Activated CD8-positive, alpha-beta memory T cell treated with anti-CD3 and anti-CD28 coated beads, Interleukin-2, amount 50 U/mL, for 1 hour (primary cell): ENCODE data around the gene TNS3.

Experiments used
- DNase-seq: peaks from one replicate; pipeline ENCODE4 v3.0.0-alpha.2; 2020; ENCODE audit errors: extremely low read depth

The TNS3 gene

GRCh38 chr7:47387506-47387905 lies 194.4 kb downstream of the TNS3 start:
- no peak for DNase-seq

GRCh38 chr7:47386273-47386835 lies 195.6 kb downstream of the TNS3 start:
- DNase-seq = no peak

DNA sequence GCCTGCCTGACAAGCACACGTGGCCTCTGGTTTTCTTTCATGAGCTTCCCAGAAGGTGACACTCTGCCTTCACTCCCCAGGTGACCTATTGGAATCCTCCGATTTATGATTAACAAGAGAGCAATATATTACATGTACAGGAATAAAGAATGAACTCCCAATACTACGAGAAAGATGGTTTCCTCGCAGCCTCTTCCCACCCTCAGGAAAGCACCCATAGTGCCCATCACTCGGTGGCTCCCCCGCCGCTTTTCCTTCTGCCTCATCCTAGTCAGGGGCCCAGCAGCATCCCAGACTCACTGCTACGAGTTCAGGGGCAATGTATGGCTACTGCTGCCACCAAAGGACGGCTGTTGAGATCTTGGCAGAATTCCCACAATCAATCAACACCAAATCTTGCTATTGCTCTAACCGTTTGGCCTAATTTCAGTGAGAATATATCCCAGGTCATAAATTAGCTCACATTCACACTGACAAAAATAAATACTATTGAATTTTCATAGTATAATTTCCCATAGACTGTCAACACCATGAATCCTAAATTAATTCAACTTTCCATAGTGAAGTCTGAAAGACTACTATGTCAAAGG lies 196.3 kb downstream of the TNS3 start:
- DNase-seq = no peak

- no peak for DNase-seq
Observed at GRCh38 chr7:47384755-47385535, 197.0 kb downstream of the TNS3 start.

DNA sequence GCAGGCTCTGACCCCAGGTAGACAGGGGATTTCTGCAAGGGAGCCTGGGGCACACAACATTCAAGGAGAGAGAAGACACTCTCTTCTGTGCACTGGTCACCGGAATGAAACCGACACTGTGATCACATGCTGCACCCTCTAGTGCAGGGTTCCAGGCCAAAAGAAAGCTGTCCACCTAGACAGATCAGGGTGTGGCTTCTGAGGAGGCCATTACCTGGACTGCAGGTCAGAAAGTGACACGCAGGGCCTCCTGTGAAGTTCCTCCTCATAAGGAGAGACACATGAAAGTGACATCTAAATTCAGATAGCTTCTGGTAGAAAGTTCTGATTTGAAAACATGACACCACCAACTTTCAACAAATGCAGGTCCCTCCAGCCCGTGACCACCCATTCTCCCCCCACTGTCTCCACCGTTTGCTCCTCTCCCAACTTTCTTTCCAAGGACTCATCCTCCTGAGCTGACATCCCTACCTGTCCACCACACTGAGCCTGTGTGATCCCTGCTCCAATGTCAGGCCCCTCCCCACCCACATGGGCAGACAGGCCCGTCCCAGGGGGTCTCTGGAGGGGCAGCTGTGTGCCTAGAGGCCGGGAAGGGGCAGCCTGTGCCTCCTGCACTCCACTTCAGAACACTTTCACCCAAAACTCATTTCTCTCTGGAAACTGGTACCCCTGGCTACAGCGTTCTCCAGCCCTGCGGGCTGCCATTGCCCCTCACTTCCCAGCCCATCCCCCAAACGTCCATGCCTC lies 198.0 kb downstream of the TNS3 start:
- DNase-seq = no peak

DNA sequence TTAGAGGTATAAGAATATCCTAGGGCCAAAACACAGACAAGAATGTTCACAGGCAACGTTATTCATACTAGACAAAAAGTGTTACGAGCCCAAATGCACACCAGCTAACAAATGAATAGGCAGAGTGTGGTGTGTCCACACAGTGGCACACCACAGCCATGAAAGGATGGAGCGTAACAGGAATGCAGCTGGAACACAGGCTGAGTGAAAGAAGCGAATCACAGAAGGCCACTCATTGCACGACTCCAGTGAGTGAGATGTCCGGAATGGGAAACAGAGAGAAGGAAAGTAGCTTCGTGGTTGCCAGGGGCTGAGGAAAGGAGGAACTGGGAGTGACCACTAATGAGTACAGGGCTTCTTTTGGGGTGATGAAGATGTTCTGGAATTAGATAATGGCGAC lies 198.8 kb downstream of the TNS3 start:
- DNase-seq = no peak

DNA sequence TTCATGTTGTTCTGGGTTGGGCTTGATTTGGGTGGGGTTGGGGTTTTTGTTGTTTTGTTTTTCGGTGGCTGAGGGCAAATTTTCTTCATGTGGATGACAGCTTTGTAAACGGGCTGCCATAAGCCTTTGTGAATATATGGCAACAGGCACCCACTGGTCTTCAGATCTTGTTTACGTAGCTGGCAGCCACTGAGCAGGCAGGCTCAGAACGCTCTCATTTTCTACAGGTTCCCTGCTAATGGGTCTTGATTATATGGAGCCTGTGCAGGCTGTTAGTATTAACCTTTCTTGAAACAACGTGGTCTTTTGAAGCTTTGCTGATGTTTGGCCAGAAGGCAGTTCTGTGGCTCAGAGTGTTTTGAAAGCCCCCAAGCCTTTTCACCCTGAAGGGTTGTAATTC lies 199.7 kb downstream of the TNS3 start:
- no peak for DNase-seq

DNA sequence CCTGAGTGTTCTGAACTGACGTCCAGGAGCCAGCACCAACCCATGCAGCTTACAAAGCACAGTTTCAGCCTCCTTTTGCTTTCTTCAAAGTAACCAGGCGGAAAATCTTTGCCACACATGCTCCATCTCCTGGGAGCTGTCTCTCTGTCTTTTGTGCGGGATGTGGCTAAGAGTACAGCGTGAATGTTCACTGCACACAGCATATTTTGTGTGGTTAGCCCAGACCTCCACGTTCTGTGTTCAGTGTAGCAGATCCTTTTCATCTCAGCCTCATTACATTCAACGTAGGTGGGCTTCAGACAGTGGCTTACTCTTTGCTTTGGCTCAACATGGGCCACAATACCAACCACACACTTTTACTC lies 200.8 kb downstream of the TNS3 start:
- DNase-seq = no peak

- DNase-seq = no peak
Observed at GRCh38 chr7:47380325-47381133, 201.4 kb downstream of the TNS3 start.

- DNase-seq = no peak
Observed at GRCh38 chr7:47379629-47380324, 202.1 kb downstream of the TNS3 start.

DNA sequence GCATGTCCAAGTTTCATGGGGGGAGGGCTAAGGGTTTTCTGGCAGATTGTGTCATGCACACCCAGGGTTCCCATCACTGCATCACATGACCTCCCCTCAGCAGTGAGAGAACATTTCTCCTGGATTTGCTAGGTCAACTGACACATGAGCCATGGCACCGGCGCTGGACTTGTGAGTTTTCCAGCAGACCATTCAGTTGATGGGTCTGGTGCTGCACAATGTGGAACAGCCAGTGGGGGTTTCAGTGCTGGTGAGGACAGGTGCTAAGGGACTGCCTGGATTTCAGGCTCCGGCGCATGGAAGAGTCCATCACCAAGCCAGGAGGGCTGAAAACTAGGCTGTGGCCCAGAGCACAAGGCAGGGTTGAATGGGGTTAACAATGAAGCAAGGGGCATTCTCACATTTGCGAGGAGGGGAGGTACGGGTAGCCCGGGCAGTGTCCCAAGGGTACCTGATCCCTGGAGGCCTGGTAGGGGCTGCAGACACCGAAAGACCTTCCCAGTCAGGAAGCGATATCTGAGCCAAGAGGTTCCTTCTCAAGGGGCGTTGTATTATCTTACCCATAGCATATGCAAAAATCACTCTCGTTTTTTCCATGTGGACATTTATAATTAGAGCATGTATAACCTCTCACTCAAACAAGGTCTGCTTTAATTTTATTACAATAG lies 203.0 kb downstream of the TNS3 start:
- DNase-seq = no peak

- DNase-seq = no peak
Observed at GRCh38 chr7:47377741-47378140, 204.2 kb downstream of the TNS3 start.

- DNase-seq = no peak
Observed at GRCh38 chr7:47376991-47377616, 204.8 kb downstream of the TNS3 start.

GRCh38 chr7:47375121-47375938 lies 206.6 kb downstream of the TNS3 start:
- DNase-seq = no peak

DNA sequence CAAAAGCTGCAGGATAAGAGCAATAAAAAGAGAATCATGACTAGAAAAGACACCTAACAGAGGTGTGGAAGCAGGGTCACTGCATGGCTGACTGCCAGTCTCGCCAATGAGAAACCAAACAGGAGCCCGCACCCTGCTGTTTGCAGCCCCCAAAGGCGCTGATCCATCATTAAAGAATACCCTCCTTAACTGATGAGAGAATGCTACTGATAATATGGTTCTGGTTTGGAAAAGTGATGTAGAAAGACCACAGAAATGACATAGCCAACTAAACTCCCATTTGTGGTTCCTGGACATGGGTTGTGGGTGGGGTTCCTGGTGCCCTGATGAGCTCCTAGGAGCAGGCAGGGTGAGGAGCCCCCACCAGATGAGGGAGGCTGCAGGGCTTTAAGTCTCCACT lies 207.4 kb downstream of the TNS3 start:
- no peak for DNase-seq

DNA sequence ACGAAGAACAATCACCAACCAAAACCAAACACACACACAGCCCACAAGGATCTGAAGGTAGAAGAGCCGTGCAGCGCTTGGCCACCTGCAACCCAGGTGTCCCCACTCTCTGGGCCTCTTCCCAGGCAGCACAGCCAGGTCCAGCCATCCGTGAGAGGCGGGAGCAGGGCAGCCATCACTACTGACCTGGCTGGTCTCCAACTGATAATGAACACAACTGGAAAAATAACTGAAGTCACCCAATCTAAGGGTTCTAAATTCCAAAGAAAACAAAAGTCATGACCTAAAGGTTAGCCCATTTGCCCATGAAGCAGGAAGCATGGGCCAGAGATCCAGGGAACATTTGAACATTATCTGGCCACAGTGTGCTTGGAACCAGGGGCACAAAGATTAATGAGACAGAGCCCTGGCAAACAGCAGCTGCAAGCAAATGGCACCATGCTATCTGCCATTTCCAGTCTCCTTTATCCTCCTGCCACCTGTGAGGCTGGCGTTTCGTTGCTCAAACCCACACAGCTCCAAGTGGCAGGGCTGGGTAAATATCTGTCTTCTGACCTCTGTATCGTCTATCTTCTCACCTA lies 207.9 kb downstream of the TNS3 start:
- no peak for DNase-seq

DNA sequence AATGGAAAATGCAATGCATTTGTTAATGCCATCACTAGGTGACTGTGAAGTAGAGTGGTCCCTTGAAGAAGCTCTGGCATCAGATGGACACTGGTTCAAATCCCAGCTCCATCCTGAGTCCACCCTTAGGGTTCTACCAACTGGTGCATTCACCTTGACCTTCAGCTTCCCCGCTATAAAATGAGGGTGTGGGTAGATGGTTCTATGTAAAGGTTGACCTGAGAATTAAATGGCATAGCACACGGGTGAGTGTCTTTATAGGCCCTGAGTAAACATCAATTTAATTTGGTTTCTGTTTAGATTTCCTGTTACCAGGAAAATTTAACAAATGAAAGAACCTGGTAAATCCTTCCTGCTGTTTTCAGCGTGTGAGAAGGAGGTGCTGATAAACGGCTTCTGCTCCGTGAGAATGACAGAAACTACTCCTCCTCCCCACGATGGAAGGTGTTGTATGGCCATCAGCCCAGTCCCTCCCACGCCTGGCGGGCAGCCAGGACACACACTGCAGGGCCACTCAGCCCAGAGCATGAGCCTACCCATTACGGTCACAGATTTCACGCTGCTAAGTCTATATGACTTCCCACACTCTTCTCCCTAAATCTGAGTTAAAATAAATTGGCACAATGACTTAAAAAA lies 210.1 kb downstream of the TNS3 start:
- no peak for DNase-seq

- DNase-seq = no peak
Observed at GRCh38 chr7:47371317-47371716, 210.6 kb downstream of the TNS3 start.
